OCI-LY7 (cell line): ENCODE data around the gene PREP. TPM values are rescaled to one million over a fixed set of nuclear protein-coding genes. Genes with fewer than 3 reads are reported as not detected.

Source experiments
- BruUV-seq: library from RNA; stranded (reverse); fragments of 400-500 nt; replicated peaks from 2 replicates; lab custom pipeline; 2021; lab: Mats Ljungman, UMichigan
- CTCF ChIA-PET: fragments of 300-600 bp; sonication (Branson Sonifier 250); formaldehyde crosslinking; loops from one replicate; lab custom pipeline; 2022; ENCODE audit warnings: antibody characterized with exemption; ENCODE audit not compliant: unreplicated experiment; lab: Charles Lee
- POLR2A ChIA-PET: fragments of 300-600 bp; sonication (Branson Sonifier 250); formaldehyde crosslinking; loops from one replicate; lab custom pipeline; 2022; ENCODE audit warnings: antibody characterized with exemption; lab: Charles Lee
- DNase-seq: peaks from one replicate; pipeline ENCODE4 v3.0.0-alpha.2; 2015; ENCODE audit warnings: low spot score
- H2AFZ ChIP-seq: fragments of 200-600 bp; sonication (generic), shearing (Covaris generic); 2 replicates; pipeline ENCODE4 v1.6.1; 2014; ENCODE audit warnings: mild to moderate bottlenecking, antibody characterized with exemption, low read length, moderate library complexity
- H3K27ac ChIP-seq: fragments of 200-600 bp; sonication (generic); 2 replicates; pipeline ENCODE4 v1.5.1; 2014; ENCODE audit warnings: mixed run types, low read depth, mild to moderate bottlenecking, moderate library complexity, low read length, inconsistent platforms; ENCODE audit not compliant: poor library complexity, severe bottlenecking
- H3K36me3 ChIP-seq: fragments of 200-600 bp; sonication (generic); 2 replicates; pipeline ENCODE4 v1.6.1; 2014; ENCODE audit warnings: mild to moderate bottlenecking, antibody characterized with exemption, low read length, moderate library complexity, mixed read lengths; ENCODE audit not compliant: insufficient read depth
- H3K4me1 ChIP-seq: fragments of 200-600 bp; sonication (generic); 2 replicates; pipeline ENCODE4 v1.5.1; 2014; ENCODE audit warnings: mild to moderate bottlenecking, low read length; ENCODE audit not compliant: insufficient read depth, poor library complexity, severe bottlenecking
- H3K4me2 ChIP-seq: fragments of 200-600 bp; sonication (generic); 2 replicates; pipeline ENCODE4 v1.6.1; 2014; ENCODE audit warnings: mild to moderate bottlenecking, low read length
- H3K4me3 ChIP-seq: fragments of 200-600 bp; sonication (generic); 2 replicates; pipeline ENCODE4 v1.5.1; 2014; ENCODE audit warnings: mild to moderate bottlenecking, low read depth, low read length; ENCODE audit not compliant: poor library complexity, severe bottlenecking
- H3K79me2 ChIP-seq: fragments of 200-600 bp; sonication (generic); 2 replicates; pipeline ENCODE4 v1.6.1; 2016; ENCODE audit warnings: low read depth, mild to moderate bottlenecking, low read length, moderate library complexity, mixed read lengths; ENCODE audit not compliant: insufficient read depth
- H3K9me2 ChIP-seq: fragments of 200-600 bp; sonication (generic); 2 replicates; pipeline ENCODE4 v1.6.1; 2016; ENCODE audit warnings: mild to moderate bottlenecking, low read length, mixed read lengths; ENCODE audit not compliant: insufficient read depth
- H3K9me3 ChIP-seq: fragments of 200-600 bp; sonication (generic); 2 replicates; pipeline ENCODE4 v1.6.1; 2014; ENCODE audit warnings: mild to moderate bottlenecking, mixed run types, low read length, mixed read lengths
- H4K20me1 ChIP-seq: fragments of 200-600 bp; sonication (generic); 2 replicates; pipeline ENCODE4 v1.6.1; 2014; ENCODE audit warnings: mild to moderate bottlenecking, antibody characterized with exemption, low read length, moderate library complexity, mixed read lengths; ENCODE audit not compliant: insufficient read depth
- CTCF ChIP-seq: fragments of 200-600 bp; sonication (generic); conservative IDR thresholded peaks from 2 replicates; pipeline ENCODE4 v1.5.1; 2014; ENCODE audit warnings: mild to moderate bottlenecking, antibody characterized with exemption, low read length, moderate library complexity, mixed read lengths
- EZH2phosphoT487 ChIP-seq: fragments of 200-600 bp; sonication (generic); IDR thresholded peaks from 2 replicates; pipeline ENCODE4 v1.6.1; 2018; ENCODE audit warnings: low read depth, borderline replicate concordance, mild to moderate bottlenecking, mixed run types, antibody characterized with exemption, low read length, moderate library complexity, mixed read lengths
- intact Hi-C: fragments of 100-400 bp; cut with micrococcal nuclease; formaldehyde crosslinking; loops from one replicate; pipeline ENCODE4 v1.10.0; 2022; ENCODE audit not compliant: unreplicated experiment
- total RNA-seq, 2 experiments: library from RNA; depleted of rRNA in 1 of 2; stranded (reverse); fragments of >200 nt in 1 of 2; shearing (Covaris generic) in 1 of 2; gene quantifications; 2 replicates each; pipeline ENCODE4 v1.2.3, GENCODE V29; 2014 to 2022

Gene PREP
- total RNA-seq, 2 experiments from 2014 or later = 10.4 to 27.0 TPM

- H2AFZ ChIP-seq = no peak overlapping the region
- H3K4me1 ChIP-seq = no peaks in the 10 kb centered on the region
- no peak for DNase-seq
- no peaks in the 10 kb centered on the region for H3K9me3 ChIP-seq
- no TSS peak for BruUV-seq
- no peaks in the 10 kb centered on the region for H4K20me1 ChIP-seq
- intact Hi-C loops = no loop called here
- ChIA-PET POLR2A (no interaction called here), CTCF (no interaction called here)
- H3K4me2 ChIP-seq = no peak overlapping the region
- no peaks in the 10 kb centered on the region for H3K36me3 ChIP-seq
- no peaks in the 10 kb centered on the region for H3K79me2 ChIP-seq
- H3K4me3 ChIP-seq = no peak overlapping the region
- H3K9me2 ChIP-seq = no peaks in the 10 kb centered on the region
- no peak overlapping the region for H3K27ac ChIP-seq
- TF ChIP-seq CTCF (no peak), EZH2phosphoT487 (no peak)
These were observed 92.5 kb downstream of the PREP start for GRCh38 chr6:105310371-105310770.

GRCh38 chr6:105308840-105309239 lies 94.0 kb downstream of the PREP start:
- POLR2A ChIA-PET = no interaction called here
- no peak for TF ChIP-seq CTCF
- no peak for TF ChIP-seq EZH2phosphoT487
- BruUV-seq = no TSS peak
- Histone ChIP-seq H3K9me2 (no peaks in the 10 kb centered on the region), H3K9me3 (no peaks in the 10 kb centered on the region), H3K4me3 (no peak overlapping the region), H4K20me1 (no peaks in the 10 kb centered on the region), H3K4me2 (no peak overlapping the region), H3K36me3 (no peaks in the 10 kb centered on the region), H3K4me1 (no peaks in the 10 kb centered on the region), H3K79me2 (no peaks in the 10 kb centered on the region), H3K27ac (no peak overlapping the region), H2AFZ (no peak overlapping the region)
- CTCF ChIA-PET = no interaction called here
- intact Hi-C loops = no loop called here
- DNase-seq = no peak

GRCh38 chr6:105305521-105305920 lies 97.4 kb downstream of the PREP start:
- TF ChIP-seq EZH2phosphoT487 (no peak), CTCF (no peak)
- no peaks in the 10 kb centered on the region for H3K9me2 ChIP-seq
- no peak overlapping the region for H2AFZ ChIP-seq
- H3K79me2 ChIP-seq = no peaks in the 10 kb centered on the region
- H3K4me3 ChIP-seq = no peak overlapping the region
- no peaks in the 10 kb centered on the region for H3K36me3 ChIP-seq
- no peaks in the 10 kb centered on the region for H3K9me3 ChIP-seq
- H3K4me1 ChIP-seq = no peaks in the 10 kb centered on the region
- no peaks in the 10 kb centered on the region for H4K20me1 ChIP-seq
- CTCF ChIA-PET = no interaction called here
- BruUV-seq = no TSS peak
- DNase-seq = no peak
- H3K27ac ChIP-seq = no peak overlapping the region
- POLR2A ChIA-PET = interaction anchor here (0.6 to 0.7 kb wide), 3 partner anchors 74 to 594 kb away, joined by 3 to 4 read pairs (median 4); no protein-coding TSS in a partner anchor
- intact Hi-C loops = no loop called here
- no peak overlapping the region for H3K4me2 ChIP-seq
